ENCODE measurements around the gene ROR2. TPM values are rescaled to one million over a fixed set of nuclear protein-coding genes. Genes with fewer than 3 reads are reported as not detected.
A peak's percentile ranks its signal among the peaks of the same experiment; 100 is the strongest.

The ROR2 gene
- total RNA-seq, 3 donors from 2014 or later (not counting 1 experiment from before 2014, with no cell fraction given), result 1.7 TPM; not detected in 2

- no peak overlapping the region for H3K4me3 ChIP-seq (ENCODE audit: low read length)
- peaks cover 2 to 3% of the 10 kb centered on the region in 2 donors for H3K4me1 Mint-ChIP-seq
- H3K27ac Mint-ChIP-seq, result no peak overlapping the region
- H3K36me3 Mint-ChIP-seq, result no peaks in the 10 kb centered on the region
- H3K36me3 ChIP-seq (ENCODE audit: control insufficient read depth, insufficient read depth, low read length), result no peaks in the 10 kb centered on the region
- DNase-seq (no peak), ATAC-seq (peak in 1 of 3 donors; percentile 36)
- TF ChIP-seq CTCF (IDR thresholded peaks at IDR 0.05), result no peak
- no peaks in the 10 kb centered on the region for H3K27me3 ChIP-seq (ENCODE audit: control insufficient read depth, insufficient read depth, low read length)
- peaks cover 0 to 3% of the 10 kb centered on the region in 2 donors for H3K9me3 Mint-ChIP-seq
- peaks cover 0 to 3% of the 10 kb centered on the region in 2 donors for H3K27me3 Mint-ChIP-seq (ENCODE audit: low read depth in 2 of 2)
- intact Hi-C loops (cut with micrococcal nuclease), result no loop called here
- 57% methylated on average over 8 of the region's 8 CpGs for WGBS (ENCODE audit: insufficient coverage)
- no peaks in the 10 kb centered on the region for H3K4me1 ChIP-seq (ENCODE audit: control insufficient read depth, insufficient read depth, low read length)
- no peak overlapping the region for H3K27ac ChIP-seq (ENCODE audit: low read length)
- no peak overlapping the region for H3K4me3 Mint-ChIP-seq
- no peaks in the 10 kb centered on the region for H3K9me3 ChIP-seq (ENCODE audit: control insufficient read depth, insufficient read depth, low read length)
Observed at GRCh38 chr9:91586282-91586681, 363.7 kb downstream of the ROR2 start.

GRCh38 chr9:91583966-91584365, 366.1 kb downstream of the ROR2 start:
- Histone ChIP-seq H3K4me1 (ENCODE audit: control insufficient read depth, insufficient read depth, low read length) (peaks cover 6% of the 10 kb centered on the region), H3K9me3 (ENCODE audit: control insufficient read depth, insufficient read depth, low read length) (no peaks in the 10 kb centered on the region), H3K27ac (ENCODE audit: low read length) (no peak overlapping the region), H3K27me3 (ENCODE audit: control insufficient read depth, insufficient read depth, low read length) (no peaks in the 10 kb centered on the region), H3K4me3 (ENCODE audit: low read length) (no peak overlapping the region), H3K36me3 (ENCODE audit: control insufficient read depth, insufficient read depth, low read length) (no peaks in the 10 kb centered on the region)
- H3K9me3 Mint-ChIP-seq, result peaks cover 0 to 3% of the 10 kb centered on the region in 2 donors
- no peak for ATAC-seq
- peaks cover 17 to 18% of the 10 kb centered on the region in 2 donors for H3K4me1 Mint-ChIP-seq
- H3K27ac Mint-ChIP-seq, result no peak overlapping the region
- no peak for TF ChIP-seq CTCF (IDR thresholded peaks at IDR 0.05)
- intact Hi-C loops (cut with micrococcal nuclease), result no loop called here
- DNase-seq, result no peak
- H3K4me3 Mint-ChIP-seq, result no peak overlapping the region
- 93% methylated on average over 8 of the region's 9 CpGs for WGBS (ENCODE audit: insufficient coverage)
- H3K36me3 Mint-ChIP-seq, result no peaks in the 10 kb centered on the region
- H3K27me3 Mint-ChIP-seq (ENCODE audit: low read depth in 2 of 2), result peaks cover 0 to 3% of the 10 kb centered on the region in 2 donors

GRCh38 chr9:91583161-91583875, 366.7 kb downstream of the ROR2 start:
- no peak overlapping the region for H3K4me3 ChIP-seq (ENCODE audit: low read length)
- no peaks in the 10 kb centered on the region for H3K27me3 Mint-ChIP-seq (ENCODE audit: low read depth in 2 of 2)
- peaks cover 6% of the 10 kb centered on the region for H3K4me1 ChIP-seq (ENCODE audit: control insufficient read depth, insufficient read depth, low read length)
- no peak overlapping the region for H3K27ac Mint-ChIP-seq
- H3K9me3 ChIP-seq (ENCODE audit: control insufficient read depth, insufficient read depth, low read length), result no peaks in the 10 kb centered on the region
- H3K27ac ChIP-seq (ENCODE audit: low read length), result no peak overlapping the region
- H3K4me1 Mint-ChIP-seq, result peaks cover 17 to 18% of the 10 kb centered on the region in 2 donors
- TF ChIP-seq CTCF (IDR thresholded peaks at IDR 0.05), result no peak
- intact Hi-C loops (cut with micrococcal nuclease), result no loop called here
- no peaks in the 10 kb centered on the region for H3K27me3 ChIP-seq (ENCODE audit: control insufficient read depth, insufficient read depth, low read length)
- no peak overlapping the region for H3K4me3 Mint-ChIP-seq
- H3K9me3 Mint-ChIP-seq, result peaks cover 0 to 3% of the 10 kb centered on the region in 2 donors
- ATAC-seq (no peak), DNase-seq (no peak)
- H3K36me3 ChIP-seq (ENCODE audit: control insufficient read depth, insufficient read depth, low read length), result no peaks in the 10 kb centered on the region
- H3K36me3 Mint-ChIP-seq, result no peaks in the 10 kb centered on the region

DNA sequence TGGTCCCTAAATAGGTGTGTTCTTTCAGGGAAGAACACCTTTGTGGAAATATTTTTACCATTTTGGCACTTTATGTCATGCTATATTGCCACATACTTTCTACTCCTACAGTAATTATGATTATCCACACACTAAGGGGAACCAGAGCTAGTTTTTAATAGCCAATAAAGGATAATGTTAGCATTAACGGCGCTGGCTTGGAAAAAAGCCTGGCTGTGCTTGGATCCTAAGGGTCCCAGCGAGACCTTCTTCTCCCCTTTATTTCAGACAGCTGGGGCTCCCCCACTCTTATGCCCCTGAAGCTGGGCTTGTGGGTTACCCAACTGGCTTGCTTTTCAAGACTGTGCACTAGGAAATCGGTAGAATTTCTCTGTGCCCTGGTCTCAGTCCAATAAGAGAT, 367.8 kb downstream of the ROR2 start:
- H3K36me3 Mint-ChIP-seq, result no peaks in the 10 kb centered on the region
- H3K9me3 Mint-ChIP-seq, result peaks cover 0 to 3% of the 10 kb centered on the region in 2 donors
- H3K27me3 Mint-ChIP-seq (ENCODE audit: low read depth in 2 of 2), result no peaks in the 10 kb centered on the region
- no peak for DNase-seq
- 100% methylated on average over 4 of the region's 4 CpGs for WGBS (ENCODE audit: insufficient coverage)
- no peak overlapping the region for H3K27ac Mint-ChIP-seq
- Histone ChIP-seq H3K36me3 (ENCODE audit: control insufficient read depth, insufficient read depth, low read length) (no peaks in the 10 kb centered on the region), H3K9me3 (ENCODE audit: control insufficient read depth, insufficient read depth, low read length) (no peaks in the 10 kb centered on the region), H3K27me3 (ENCODE audit: control insufficient read depth, insufficient read depth, low read length) (no peaks in the 10 kb centered on the region), H3K4me1 (ENCODE audit: control insufficient read depth, insufficient read depth, low read length) (peaks cover 6% of the 10 kb centered on the region), H3K4me3 (ENCODE audit: low read length) (no peak overlapping the region), H3K27ac (ENCODE audit: low read length) (no peak overlapping the region)
- intact Hi-C loops (cut with micrococcal nuclease), result no loop called here
- H3K4me3 Mint-ChIP-seq, result no peak overlapping the region
- peaks cover 17 to 18% of the 10 kb centered on the region in 2 donors for H3K4me1 Mint-ChIP-seq
- TF ChIP-seq CTCF (IDR thresholded peaks at IDR 0.05), result no peak
- no peak for ATAC-seq

Data from natural killer cell (primary cell).